Dendritic cell treated with granulocyte-macrophage colony-stimulating factor and Interleukin-4, amounts not matched to agents 40 ng/mL and 50 ng/mL, for 4 days (primary cell): ENCODE data around the gene HAL.
A peak's percentile ranks its signal among the peaks of the same experiment; 100 is the strongest.

Source experiments
- H3K27ac Mint-ChIP-seq: one replicate; pipeline ENCODE4 v1.8.0; 2022; ENCODE audit warnings: mild to moderate bottlenecking, mixed read lengths
- H3K27me3 Mint-ChIP-seq: one replicate; pipeline ENCODE4 v1.8.0; 2022; ENCODE audit warnings: mild to moderate bottlenecking, mixed read lengths
- H3K36me3 Mint-ChIP-seq: one replicate; pipeline ENCODE4 v1.8.0; 2022; ENCODE audit warnings: low read depth, mixed read lengths
- H3K4me1 Mint-ChIP-seq: one replicate; pipeline ENCODE4 v1.8.0; 2022; ENCODE audit warnings: low read depth, mixed read lengths
- H3K4me3 Mint-ChIP-seq: one replicate; pipeline ENCODE4 v1.8.0; 2022; ENCODE audit warnings: mild to moderate bottlenecking, moderate library complexity, mixed read lengths
- H3K9me3 Mint-ChIP-seq: one replicate; pipeline ENCODE4 v1.8.0; 2022; ENCODE audit warnings: mixed read lengths
- intact Hi-C: fragments of 100-400 bp; cut with micrococcal nuclease; formaldehyde crosslinking; loops from one replicate; pipeline ENCODE4 v1.15.0; 2022

HAL gene

DNA sequence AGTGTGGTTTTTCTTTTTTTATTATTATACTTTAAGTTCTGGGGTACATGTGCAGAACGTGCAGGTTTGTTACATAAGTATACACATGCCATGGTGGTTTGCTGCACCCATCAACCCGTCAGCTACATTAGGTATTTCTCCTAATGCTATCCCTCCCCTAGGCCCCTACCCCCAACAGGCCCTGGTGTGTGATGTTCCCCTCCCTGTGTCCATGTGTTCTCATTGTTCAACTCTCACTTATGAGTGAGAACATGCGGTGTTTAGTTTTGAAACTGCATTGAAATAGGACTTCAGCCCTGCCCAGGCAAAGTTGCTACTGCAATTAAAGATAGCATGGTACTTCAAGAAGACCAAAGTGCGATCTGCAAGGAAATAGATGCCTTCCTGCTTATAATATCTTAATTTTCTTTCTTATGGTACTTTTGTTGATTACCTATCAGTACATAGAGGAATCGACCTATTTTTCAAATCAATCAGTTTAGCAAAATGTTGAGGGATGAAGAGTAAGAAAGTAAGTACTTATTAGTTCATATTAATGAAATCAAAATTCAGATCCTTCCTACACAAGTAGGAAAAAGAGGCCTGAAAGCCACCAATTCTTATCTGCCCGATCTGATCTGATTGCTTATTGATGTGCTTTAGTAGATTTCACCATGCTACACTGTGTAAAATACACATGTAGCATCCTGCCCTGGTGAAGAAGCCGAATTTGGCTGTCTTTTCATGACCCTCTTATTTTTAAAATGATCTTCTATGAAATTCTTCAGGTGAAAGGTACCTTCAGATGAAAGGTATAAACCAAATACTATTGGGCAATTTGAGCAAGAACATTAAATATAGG, 37.6 kb upstream of the HAL start:
- H3K4me3 Mint-ChIP-seq: peak overlapping the region; percentile 54
- H3K4me1 Mint-ChIP-seq: peaks cover 25% of the 10 kb centered on the region
- no peaks in the 10 kb centered on the region for H3K9me3 Mint-ChIP-seq
- no peak overlapping the region for H3K27ac Mint-ChIP-seq
- no peaks in the 10 kb centered on the region for H3K27me3 Mint-ChIP-seq
- no peaks in the 10 kb centered on the region for H3K36me3 Mint-ChIP-seq
- intact Hi-C loops: no loop called here

DNA sequence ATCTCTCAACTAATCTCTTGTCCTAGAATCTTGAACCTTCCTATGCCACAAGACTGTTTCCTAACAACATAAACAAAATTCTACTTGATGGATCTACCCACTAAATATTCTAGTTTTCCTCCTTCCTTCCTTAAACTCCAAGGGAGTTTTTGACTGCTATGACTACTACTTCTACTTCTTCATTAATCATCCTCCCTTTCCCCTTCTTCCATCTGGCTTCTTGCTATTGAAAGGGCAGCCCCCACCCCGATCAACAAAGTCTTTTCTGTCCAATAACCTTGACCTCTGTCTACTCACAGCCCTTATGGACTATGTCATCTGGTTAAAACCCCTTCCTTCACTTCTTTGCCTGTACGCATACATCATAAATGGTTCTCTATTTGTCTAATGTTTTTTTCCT, 33.7 kb upstream of the HAL start:
- Mint-ChIP-seq H3K4me3 (no peak overlapping the region), H3K4me1 (peaks cover 25% of the 10 kb centered on the region), H3K27me3 (no peaks in the 10 kb centered on the region), H3K36me3 (peaks cover 18% of the 10 kb centered on the region), H3K9me3 (no peaks in the 10 kb centered on the region), H3K27ac (peak overlapping the region; percentile 70)
- intact Hi-C loops: no loop called here

DNA sequence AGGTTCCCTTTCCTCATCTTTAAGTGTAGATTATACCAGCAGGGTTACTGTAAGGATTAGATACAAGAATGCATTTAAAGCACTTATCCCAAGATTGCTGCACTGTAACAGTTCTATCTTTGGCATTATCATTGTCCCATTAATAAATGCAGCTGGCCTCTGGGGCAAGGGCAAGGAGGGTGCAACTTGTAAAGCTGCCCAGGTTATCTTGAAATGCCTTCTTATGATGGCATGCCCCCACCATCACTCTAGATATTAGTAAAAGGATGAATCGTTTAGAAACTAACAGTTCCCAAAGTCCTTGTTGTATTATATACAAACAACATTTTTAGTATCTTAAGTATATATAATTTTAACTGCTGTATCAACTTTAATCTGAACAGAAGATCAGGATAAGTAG, 32.4 kb upstream of the HAL start:
- H3K4me1 Mint-ChIP-seq: peaks cover 22% of the 10 kb centered on the region
- no peak overlapping the region for H3K4me3 Mint-ChIP-seq
- no peaks in the 10 kb centered on the region for H3K27me3 Mint-ChIP-seq
- H3K36me3 Mint-ChIP-seq: peaks cover 31% of the 10 kb centered on the region
- H3K9me3 Mint-ChIP-seq: no peaks in the 10 kb centered on the region
- intact Hi-C loops: no loop called here
- no peak overlapping the region for H3K27ac Mint-ChIP-seq

DNA sequence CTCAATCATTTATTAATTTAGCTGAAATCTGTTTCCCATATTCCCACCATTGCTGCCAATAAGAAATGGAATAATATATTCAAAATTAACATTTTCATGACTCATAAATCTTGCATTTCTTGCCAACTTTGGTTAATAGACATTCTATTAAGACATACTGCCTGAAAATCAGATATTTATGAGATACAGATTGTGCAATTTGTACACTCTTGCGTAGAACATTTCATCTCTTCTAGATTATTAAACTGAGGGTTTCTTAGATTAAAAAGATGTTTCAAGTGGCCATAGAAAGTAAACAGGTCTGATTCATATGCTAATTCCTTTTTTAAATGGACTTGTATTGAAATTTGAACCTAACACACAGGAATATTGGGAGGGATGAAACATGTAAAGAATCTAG, 30.2 kb upstream of the HAL start:
- Mint-ChIP-seq H3K27me3 (no peaks in the 10 kb centered on the region), H3K9me3 (no peaks in the 10 kb centered on the region), H3K4me1 (peaks cover 22% of the 10 kb centered on the region), H3K36me3 (peaks cover 52% of the 10 kb centered on the region), H3K4me3 (no peak overlapping the region), H3K27ac (no peak overlapping the region)
- intact Hi-C loops: no loop called here

DNA sequence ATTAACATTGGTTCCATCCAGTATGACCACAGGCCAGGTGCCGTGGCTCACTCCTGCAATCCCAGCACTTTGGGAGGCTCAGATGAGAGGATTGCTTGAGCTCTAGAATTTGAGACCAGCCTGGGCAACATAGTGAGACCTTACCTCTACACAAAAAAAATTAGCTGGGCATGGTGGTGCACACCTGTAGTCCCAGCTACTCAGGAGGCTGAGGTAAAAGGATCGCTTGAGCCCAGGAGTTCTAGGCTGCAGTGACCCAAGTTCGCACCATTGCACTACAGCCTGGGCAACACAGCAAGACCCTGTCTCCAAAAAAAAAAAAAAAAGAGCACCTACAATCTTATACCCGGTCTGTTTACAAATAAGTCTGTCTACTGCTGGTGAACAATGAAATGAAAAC, 29.4 kb upstream of the HAL start:
- Mint-ChIP-seq H3K4me3 (no peak overlapping the region), H3K27ac (no peak overlapping the region), H3K27me3 (no peaks in the 10 kb centered on the region), H3K4me1 (peaks cover 22% of the 10 kb centered on the region), H3K36me3 (peaks cover 53% of the 10 kb centered on the region), H3K9me3 (no peaks in the 10 kb centered on the region)
- intact Hi-C loops: no loop called here

DNA sequence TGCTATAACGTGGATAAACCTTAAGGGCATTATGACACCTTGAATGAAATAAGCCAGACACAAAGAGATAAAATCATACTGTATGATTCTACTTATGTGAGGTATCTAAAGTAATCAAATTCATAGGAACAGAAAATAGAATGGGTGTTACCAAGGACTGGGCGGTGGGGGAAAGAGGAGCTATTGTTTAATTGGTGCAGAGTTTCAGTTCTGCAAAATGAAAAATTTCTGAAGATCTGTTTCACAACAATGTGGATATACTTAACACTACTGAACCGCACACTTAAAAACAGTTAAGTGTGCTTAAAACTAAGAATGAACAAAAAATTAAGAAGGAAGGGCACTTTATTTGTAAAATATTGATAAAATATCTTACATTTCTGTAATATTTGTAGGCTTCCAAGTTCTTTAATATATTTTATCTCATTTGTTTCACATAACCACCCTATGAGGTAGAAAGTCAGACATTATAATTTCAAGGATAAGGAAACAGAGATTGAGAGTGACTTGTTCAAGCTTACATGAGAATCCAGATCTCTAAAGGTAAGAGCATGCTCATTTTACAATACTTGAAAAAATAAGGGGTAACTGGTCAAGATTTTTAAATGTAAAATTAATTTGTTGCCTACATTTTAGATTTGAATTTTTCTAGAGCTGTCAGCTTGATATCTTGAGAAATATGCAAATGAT, 24.3 kb upstream of the HAL start:
- H3K36me3 Mint-ChIP-seq: peaks cover 77% of the 10 kb centered on the region
- intact Hi-C loops: no loop called here

DNA sequence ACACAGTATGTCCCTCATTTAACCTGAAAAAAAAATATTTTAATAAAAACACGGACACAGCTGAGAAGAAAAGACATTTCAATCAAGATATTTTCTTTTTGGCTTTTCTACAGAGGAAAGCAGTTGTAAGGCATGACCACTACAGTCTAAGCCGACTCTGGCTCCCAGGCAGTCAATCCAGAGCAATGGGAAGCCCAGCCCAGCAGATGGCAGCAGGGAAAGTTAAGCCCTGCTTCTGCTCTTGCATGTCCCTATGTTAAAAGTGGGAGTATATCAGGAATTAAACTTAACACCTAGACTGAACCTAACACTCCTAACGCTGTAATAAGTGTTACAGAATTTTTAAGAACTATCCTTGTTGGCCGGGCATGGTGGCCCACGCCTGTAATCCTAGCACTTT, 19.5 kb upstream of the HAL start:
- Mint-ChIP-seq H3K27ac (no peak overlapping the region), H3K36me3 (peaks cover 83% of the 10 kb centered on the region), H3K4me1 (peaks cover 12% of the 10 kb centered on the region), H3K27me3 (no peaks in the 10 kb centered on the region), H3K9me3 (no peaks in the 10 kb centered on the region), H3K4me3 (no peak overlapping the region)
- intact Hi-C loops: loop anchor here (5.0 kb wide), 1 partner anchor 197 kb away; no protein-coding TSS in a partner anchor

More for the DNA sequence above, 24.3 kb upstream of the HAL start:
- no peak overlapping the region for H3K4me3 Mint-ChIP-seq
- no peaks in the 10 kb centered on the region for H3K9me3 Mint-ChIP-seq
- no peaks in the 10 kb centered on the region for H3K27me3 Mint-ChIP-seq
- peaks cover 22% of the 10 kb centered on the region for H3K4me1 Mint-ChIP-seq
- H3K27ac Mint-ChIP-seq: peak overlapping the region; percentile 72

DNA sequence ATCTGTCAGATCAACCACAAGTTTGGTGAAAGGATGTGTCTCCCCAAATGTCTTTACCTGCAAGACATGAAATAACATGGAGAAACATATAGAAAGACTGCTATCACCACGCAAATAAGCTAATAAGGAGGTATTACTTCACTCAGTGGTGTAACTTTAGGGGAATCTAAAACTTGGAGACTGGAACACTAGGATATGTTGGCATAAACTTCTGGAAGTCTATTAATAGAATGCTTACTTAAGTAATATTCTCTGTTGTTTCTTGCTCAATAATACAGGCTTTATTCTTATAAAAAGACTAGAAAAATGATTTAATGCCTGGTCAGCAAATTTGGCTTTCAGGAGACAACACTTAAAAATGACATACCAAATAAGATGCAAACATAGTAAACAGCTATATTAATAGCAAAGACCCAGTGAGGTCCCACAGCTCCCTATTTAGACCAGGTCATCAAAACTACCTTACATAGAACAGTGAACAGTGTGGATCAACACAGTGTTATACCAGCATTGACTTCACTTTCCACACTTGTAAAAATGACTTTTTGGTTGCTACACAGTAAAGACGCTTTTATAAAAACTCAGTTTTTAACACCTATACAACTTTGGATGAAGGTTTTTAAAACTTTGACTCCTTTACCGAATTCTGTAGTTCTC, 18.9 kb upstream of the HAL start:
- Mint-ChIP-seq H3K4me3 (no peak overlapping the region), H3K27ac (no peak overlapping the region), H3K36me3 (peaks cover 89% of the 10 kb centered on the region), H3K9me3 (no peaks in the 10 kb centered on the region), H3K4me1 (peaks cover 10% of the 10 kb centered on the region), H3K27me3 (no peaks in the 10 kb centered on the region)
- intact Hi-C loops: loop anchor here (5.0 kb wide), 1 partner anchor 197 kb away; no protein-coding TSS in a partner anchor

DNA sequence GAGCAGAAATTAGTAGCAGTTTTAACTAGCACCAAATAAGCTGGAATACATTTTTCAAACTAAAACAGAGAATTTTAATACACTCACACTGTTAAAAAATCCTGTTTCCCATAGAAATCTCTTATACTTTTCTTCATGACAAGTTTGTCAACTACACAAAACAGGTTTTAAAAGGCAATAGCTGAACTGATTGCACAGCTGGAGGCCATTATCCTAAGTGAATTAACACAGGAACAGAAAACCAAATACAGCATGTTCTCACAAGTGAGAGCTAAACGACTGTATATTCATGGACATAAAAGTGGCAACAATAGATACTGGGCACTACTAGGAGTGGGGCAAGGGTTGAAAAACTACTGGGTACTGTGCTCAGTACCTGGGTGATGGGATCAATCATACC, 11.6 kb upstream of the HAL start:
- H3K9me3 Mint-ChIP-seq: no peaks in the 10 kb centered on the region
- H3K4me1 Mint-ChIP-seq: no peaks in the 10 kb centered on the region
- intact Hi-C loops: no loop called here
- no peak overlapping the region for H3K27ac Mint-ChIP-seq
- H3K27me3 Mint-ChIP-seq: no peaks in the 10 kb centered on the region
- H3K4me3 Mint-ChIP-seq: no peak overlapping the region
- H3K36me3 Mint-ChIP-seq: peaks cover 88% of the 10 kb centered on the region

DNA sequence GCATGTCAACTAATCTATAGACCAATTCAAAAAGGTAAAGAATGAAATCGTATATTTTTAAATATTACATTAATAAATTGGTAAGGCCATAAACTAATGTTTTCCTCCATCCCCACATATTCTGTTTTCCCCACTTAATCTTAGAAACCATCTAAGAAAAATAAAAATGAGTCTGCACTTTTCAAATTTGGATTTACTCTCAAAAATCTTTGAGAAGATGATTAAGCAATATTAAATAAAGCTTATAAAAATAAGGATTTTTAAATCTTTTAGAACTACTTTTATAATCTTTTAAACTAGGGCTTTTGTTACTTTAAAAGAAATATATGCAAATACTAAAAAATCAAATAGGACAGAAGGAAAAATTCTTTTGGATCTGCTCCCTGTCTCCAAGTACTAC, 10.6 kb upstream of the HAL start:
- H3K9me3 Mint-ChIP-seq: no peaks in the 10 kb centered on the region
- H3K27ac Mint-ChIP-seq: no peak overlapping the region
- H3K27me3 Mint-ChIP-seq: no peaks in the 10 kb centered on the region
- intact Hi-C loops: no loop called here
- H3K36me3 Mint-ChIP-seq: peaks cover 84% of the 10 kb centered on the region
- H3K4me3 Mint-ChIP-seq: no peak overlapping the region
- no peaks in the 10 kb centered on the region for H3K4me1 Mint-ChIP-seq

DNA sequence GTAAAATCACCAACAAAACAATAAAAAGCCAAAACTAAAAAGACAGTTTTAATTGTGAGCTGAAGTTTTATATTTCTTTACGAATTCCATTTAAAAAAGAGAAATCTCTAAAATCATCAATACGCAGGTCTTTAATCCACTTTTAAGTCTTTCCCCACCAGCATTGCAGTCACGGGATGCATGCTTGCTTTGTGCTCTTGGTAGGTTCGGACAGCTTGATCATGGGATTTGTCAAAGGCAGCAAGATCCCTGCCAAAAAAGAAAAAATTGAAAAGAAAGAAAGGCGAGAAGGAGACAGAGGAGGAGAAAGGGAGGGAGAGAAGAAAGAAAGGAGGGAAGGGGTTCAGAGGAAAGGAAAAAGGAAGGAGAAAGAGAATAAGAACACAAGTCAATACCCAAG, 4.7 kb upstream of the HAL start:
- Mint-ChIP-seq H3K4me3 (no peak overlapping the region), H3K27me3 (no peaks in the 10 kb centered on the region), H3K27ac (no peak overlapping the region), H3K4me1 (peaks cover 24% of the 10 kb centered on the region), H3K36me3 (peaks cover 50% of the 10 kb centered on the region), H3K9me3 (no peaks in the 10 kb centered on the region)
- intact Hi-C loops: no loop called here

DNA sequence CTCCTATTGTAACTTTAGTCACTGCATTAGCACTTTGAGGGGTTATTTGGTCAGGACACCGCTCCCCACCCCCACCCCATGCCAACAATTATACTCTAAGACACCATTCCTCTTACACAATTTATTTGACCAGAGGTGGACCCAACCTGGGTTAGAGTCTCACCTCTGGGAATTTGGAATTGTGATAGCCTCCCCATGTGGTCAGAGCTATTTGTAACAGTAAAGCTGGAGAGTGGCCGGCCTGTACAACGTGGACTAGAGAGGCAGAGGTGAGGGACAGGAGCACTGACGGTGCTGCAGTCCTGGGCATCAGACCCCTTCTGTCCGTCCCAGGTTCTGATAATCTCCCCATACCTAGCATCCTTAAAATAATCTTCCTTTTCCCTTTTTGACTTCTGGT, 3.3 kb upstream of the HAL start:
- intact Hi-C loops: loop anchor here (5.0 kb wide), 1 partner anchor 177 kb away; no protein-coding TSS in a partner anchor
- Mint-ChIP-seq H3K9me3 (no peaks in the 10 kb centered on the region), H3K4me3 (no peak overlapping the region), H3K36me3 (peaks cover 36% of the 10 kb centered on the region), H3K27me3 (no peaks in the 10 kb centered on the region), H3K27ac (no peak overlapping the region), H3K4me1 (peaks cover 38% of the 10 kb centered on the region)

DNA sequence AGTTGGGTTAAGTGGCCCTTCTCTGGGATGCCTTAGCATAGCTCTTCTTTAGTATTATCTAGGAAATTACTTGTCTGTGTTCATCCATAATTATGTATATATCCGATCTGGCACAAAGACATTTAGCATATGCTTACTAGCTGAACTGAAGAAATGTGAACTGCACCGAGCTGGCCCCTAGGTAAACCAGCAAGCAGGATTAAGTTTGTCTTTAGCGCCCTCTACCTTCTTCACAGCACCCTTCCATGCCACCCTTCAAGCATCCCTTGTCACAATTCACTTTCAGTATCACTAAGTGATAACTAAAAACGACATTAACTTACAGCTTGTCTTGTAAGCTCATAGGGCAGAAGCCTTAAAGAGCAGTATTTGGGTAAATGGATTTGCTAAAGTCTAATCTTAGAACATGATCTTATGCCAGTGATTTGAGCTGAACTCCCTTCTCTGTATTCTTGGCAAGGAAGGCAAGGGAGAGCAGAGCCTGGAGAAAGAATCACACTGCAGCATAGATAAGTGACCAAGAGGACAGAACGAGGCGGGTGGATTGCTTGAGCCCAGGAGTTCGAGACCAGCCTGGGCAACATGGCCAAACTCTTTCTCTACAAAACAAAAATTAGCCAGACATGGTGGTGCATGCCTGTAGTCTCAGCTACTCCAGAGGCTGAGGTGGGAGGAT, 2.6 kb upstream of the HAL start:
- H3K9me3 Mint-ChIP-seq: no peaks in the 10 kb centered on the region
- no peak overlapping the region for H3K4me3 Mint-ChIP-seq
- no peak overlapping the region for H3K27ac Mint-ChIP-seq
- H3K27me3 Mint-ChIP-seq: no peaks in the 10 kb centered on the region
- intact Hi-C loops: loop anchor here (1.0 to 5.0 kb wide), 2 partner anchors 80 to 176 kb away; no protein-coding TSS in a partner anchor
- H3K36me3 Mint-ChIP-seq: peaks cover 32% of the 10 kb centered on the region
- H3K4me1 Mint-ChIP-seq: peaks cover 39% of the 10 kb centered on the region
